ENCODE results near the gene EHBP1L1. TPM values are rescaled to one million over a fixed set of nuclear protein-coding genes. Genes with fewer than 3 reads are reported as not detected.

Gene EHBP1L1
- total RNA-seq, 2 donors from 2014 or later, result 58.5 to 78.5 TPM

GRCh38 chr11:65630215-65630614, 54.4 kb downstream of the EHBP1L1 start:
- DNase-seq, result no peak
- no peak overlapping the region for H3K27ac ChIP-seq
- TF ChIP-seq CTCF (IDR thresholded peaks at IDR 0.05), result no peak
- no peak overlapping the region for H3K4me3 ChIP-seq
- no peaks in the 10 kb centered on the region for H3K27me3 ChIP-seq
- no peaks in the 10 kb centered on the region for H3K9me3 ChIP-seq
- H3K36me3 ChIP-seq, result peaks cover 34% of the 10 kb centered on the region
- H3K4me1 ChIP-seq, result no peaks in the 10 kb centered on the region
- intact Hi-C loops (cut with DNase I), result no loop called here
- H3K9ac ChIP-seq (ENCODE audit: low read depth in 2 of 2, low read length in 2 of 2), result no peak overlapping the region

GRCh38 chr11:65633390-65634108, 57.7 kb downstream of the EHBP1L1 start:
- intact Hi-C loops (cut with DNase I), result no loop called here
- H3K27ac ChIP-seq, result no peak overlapping the region
- peaks cover 40% of the 10 kb centered on the region for H3K36me3 ChIP-seq
- TF ChIP-seq CTCF (IDR thresholded peaks at IDR 0.05), result no peak
- DNase-seq, result no peak
- no peak overlapping the region for H3K4me3 ChIP-seq
- no peak overlapping the region for H3K9ac ChIP-seq (ENCODE audit: low read depth in 2 of 2, low read length in 2 of 2)
- H3K27me3 ChIP-seq, result no peaks in the 10 kb centered on the region
- H3K9me3 ChIP-seq, result no peaks in the 10 kb centered on the region
- peaks cover 10% of the 10 kb centered on the region for H3K4me1 ChIP-seq

GRCh38 chr11:65634109-65634436, 58.2 kb downstream of the EHBP1L1 start:
- H3K36me3 ChIP-seq, result peaks cover 35% of the 10 kb centered on the region
- no peak overlapping the region for H3K9ac ChIP-seq (ENCODE audit: low read depth in 2 of 2, low read length in 2 of 2)
- H3K4me1 ChIP-seq, result peaks cover 10% of the 10 kb centered on the region
- intact Hi-C loops (cut with DNase I), result no loop called here
- no peaks in the 10 kb centered on the region for H3K9me3 ChIP-seq
- no peak for TF ChIP-seq CTCF (IDR thresholded peaks at IDR 0.05)
- H3K27me3 ChIP-seq, result no peaks in the 10 kb centered on the region
- H3K4me3 ChIP-seq, result no peak overlapping the region
- no peak for DNase-seq
- no peak overlapping the region for H3K27ac ChIP-seq

- Histone ChIP-seq H3K36me3 (peaks cover 31% of the 10 kb centered on the region), H3K9me3 (no peaks in the 10 kb centered on the region), H3K27me3 (no peaks in the 10 kb centered on the region), H3K4me3 (no peak overlapping the region), H3K4me1 (peaks cover 10% of the 10 kb centered on the region), H3K9ac (ENCODE audit: low read depth in 2 of 2, low read length in 2 of 2) (no peak overlapping the region), H3K27ac (no peak overlapping the region)
- intact Hi-C loops (cut with DNase I), result no loop called here
- TF ChIP-seq CTCF (IDR thresholded peaks at IDR 0.05), result no peak
- DNase-seq, result no peak
Measured at GRCh38 chr11:65634440-65634839, 58.6 kb downstream of the EHBP1L1 start.

GRCh38 chr11:65634905-65635731, 59.3 kb downstream of the EHBP1L1 start:
- no peaks in the 10 kb centered on the region for H3K9me3 ChIP-seq
- DNase-seq, result no peak

More at GRCh38 chr11:65634905-65635731, 59.3 kb downstream of the EHBP1L1 start:
- no peak for TF ChIP-seq CTCF (IDR thresholded peaks at IDR 0.05)
- Histone ChIP-seq H3K27me3 (no peaks in the 10 kb centered on the region), H3K27ac (no peak overlapping the region), H3K4me1 (peaks cover 10% of the 10 kb centered on the region), H3K9ac (ENCODE audit: low read depth in 2 of 2, low read length in 2 of 2) (no peak overlapping the region), H3K4me3 (no peak overlapping the region), H3K36me3 (peaks cover 26% of the 10 kb centered on the region)
- intact Hi-C loops (cut with DNase I), result no loop called here
